Measurements from ENCODE around the gene JAM2. TPM values are rescaled to one million over a fixed set of nuclear protein-coding genes. Genes with fewer than 3 reads are reported as not detected.

JAM2 gene
- total RNA-seq, 1 experiment from 2014 or later, result 0.15 TPM

DNA sequence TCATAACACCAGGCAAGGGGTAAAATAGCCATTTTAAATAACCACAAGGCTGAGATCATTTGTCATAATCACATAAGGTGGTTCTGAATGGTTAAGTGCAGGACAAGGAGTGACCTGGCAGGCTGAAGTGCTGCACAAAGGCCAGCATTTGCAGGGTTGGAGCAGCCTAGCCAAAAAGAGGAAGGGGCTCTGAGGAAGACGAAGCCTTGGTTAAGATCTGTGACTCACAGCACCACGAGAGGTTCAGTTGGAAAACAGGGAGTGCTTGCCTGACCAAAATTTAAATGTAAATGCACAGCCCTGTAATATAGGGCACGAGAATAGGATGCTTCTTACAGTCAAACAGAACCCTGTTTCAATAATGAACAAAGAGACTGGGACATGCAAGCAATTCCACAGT is 83.6 kb downstream of the JAM2 start:
- Histone ChIP-seq H3K79me2 (ENCODE audit: insufficient read depth, low read length) (peaks cover 27% of the 10 kb centered on the region), H3K27me3 (ENCODE audit: insufficient read depth, low read length) (no peaks in the 10 kb centered on the region), H3K4me2 (ENCODE audit: low read length) (no peak overlapping the region), H4K20me1 (ENCODE audit: insufficient read depth) (no peaks in the 10 kb centered on the region; the same call in 1 of the 2 replicates), H3K9me2 (ENCODE audit: insufficient read depth) (no peaks in the 10 kb centered on the region), H3K27ac (ENCODE audit: low read depth, low read length) (no peak overlapping the region), H2AFZ (ENCODE audit: low read depth, low read length, poor library complexity, severe bottlenecking) (no peak overlapping the region), H3K4me1 (ENCODE audit: control insufficient read depth in 1 of 2, insufficient read depth in 2 of 2, low read length in 2 of 2) (no peaks in the 10 kb centered on the region), H3K9me3 (ENCODE audit: control insufficient read depth in 1 of 2, insufficient read depth in 1 of 2, low read depth in 1 of 2, low read length in 2 of 2) (no peaks in the 10 kb centered on the region), H3K36me3 (ENCODE audit: control insufficient read depth in 1 of 2, insufficient read depth in 2 of 2, low read length in 2 of 2) (peaks cover 30 to 41% of the 10 kb centered on the region in 2 experiments), H3K4me3 (replicated peaks in 1 of 2; ENCODE audit: low read depth in 1 of 2, low read length in 2 of 2) (no peak overlapping the region), H3K9ac (ENCODE audit: low read length) (no peak overlapping the region)
- no peak for DNase-seq (ENCODE audit: low read depth, low spot score)
- no peak for ATAC-seq
- BruUV-seq (replicated peaks), result no TSS peak
- ChIA-PET RAD21 (ENCODE audit: low non-redundant PET in 1 of 2, low total read pairs in 2 of 2, uncharacterized antibody in 2 of 2, unreplicated experiment in 2 of 2) (no interaction called here), CTCF (no interaction called here), POLR2A (no interaction called here)
- intact Hi-C loops (cut with micrococcal nuclease), result no loop called here
- TF ChIP-seq, protein P1, sequence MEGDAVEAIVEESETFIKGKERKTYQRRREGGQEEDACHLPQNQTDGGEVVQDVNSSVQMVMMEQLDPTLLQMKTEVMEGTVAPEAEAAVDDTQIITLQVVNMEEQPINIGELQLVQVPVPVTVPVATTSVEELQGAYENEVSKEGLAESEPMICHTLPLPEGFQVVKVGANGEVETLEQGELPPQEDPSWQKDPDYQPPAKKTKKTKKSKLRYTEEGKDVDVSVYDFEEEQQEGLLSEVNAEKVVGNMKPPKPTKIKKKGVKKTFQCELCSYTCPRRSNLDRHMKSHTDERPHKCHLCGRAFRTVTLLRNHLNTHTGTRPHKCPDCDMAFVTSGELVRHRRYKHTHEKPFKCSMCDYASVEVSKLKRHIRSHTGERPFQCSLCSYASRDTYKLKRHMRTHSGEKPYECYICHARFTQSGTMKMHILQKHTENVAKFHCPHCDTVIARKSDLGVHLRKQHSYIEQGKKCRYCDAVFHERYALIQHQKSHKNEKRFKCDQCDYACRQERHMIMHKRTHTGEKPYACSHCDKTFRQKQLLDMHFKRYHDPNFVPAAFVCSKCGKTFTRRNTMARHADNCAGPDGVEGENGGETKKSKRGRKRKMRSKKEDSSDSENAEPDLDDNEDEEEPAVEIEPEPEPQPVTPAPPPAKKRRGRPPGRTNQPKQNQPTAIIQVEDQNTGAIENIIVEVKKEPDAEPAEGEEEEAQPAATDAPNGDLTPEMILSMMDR (IDR thresholded peaks at IDR 0.05 in 2 of 3, conservative IDR thresholded peaks at IDR 0.05 in 1 of 3; ENCODE audit: borderline replicate concordance in 1 of 3, insufficient read depth in 1 of 3, low read depth in 2 of 3, low read length in 2 of 3), result no peak
- TF ChIP-seq EZH2 (IDR thresholded peaks at IDR 0.05) (no peak), SIN3A (IDR thresholded peaks at IDR 0.05; ENCODE audit: low read depth) (no peak), SP1 (IDR thresholded peaks at IDR 0.05; ENCODE audit: low read depth) (no peak), YY1 (IDR thresholded peaks at IDR 0.05; ENCODE audit: extremely low read depth, insufficient replicate concordance, low read depth, low read length) (no peak), CEBPB (IDR thresholded peaks at IDR 0.05; ENCODE audit: low read depth) (no peak), POLR2AphosphoS5 (IDR thresholded peaks at IDR 0.05; ENCODE audit: low read depth, low read length) (no peak), EZH2phosphoT487 (IDR thresholded peaks at IDR 0.05; ENCODE audit: borderline replicate concordance) (no peak), CBX3 (IDR thresholded peaks at IDR 0.05; ENCODE audit: low read depth) (no peak)
- TF ChIP-seq, protein P2, sequence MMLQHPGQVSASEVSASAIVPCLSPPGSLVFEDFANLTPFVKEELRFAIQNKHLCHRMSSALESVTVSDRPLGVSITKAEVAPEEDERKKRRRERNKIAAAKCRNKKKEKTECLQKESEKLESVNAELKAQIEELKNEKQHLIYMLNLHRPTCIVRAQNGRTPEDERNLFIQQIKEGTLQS (IDR thresholded peaks at IDR 0.05), result no peak
- TF ChIP-seq, protein P3, sequence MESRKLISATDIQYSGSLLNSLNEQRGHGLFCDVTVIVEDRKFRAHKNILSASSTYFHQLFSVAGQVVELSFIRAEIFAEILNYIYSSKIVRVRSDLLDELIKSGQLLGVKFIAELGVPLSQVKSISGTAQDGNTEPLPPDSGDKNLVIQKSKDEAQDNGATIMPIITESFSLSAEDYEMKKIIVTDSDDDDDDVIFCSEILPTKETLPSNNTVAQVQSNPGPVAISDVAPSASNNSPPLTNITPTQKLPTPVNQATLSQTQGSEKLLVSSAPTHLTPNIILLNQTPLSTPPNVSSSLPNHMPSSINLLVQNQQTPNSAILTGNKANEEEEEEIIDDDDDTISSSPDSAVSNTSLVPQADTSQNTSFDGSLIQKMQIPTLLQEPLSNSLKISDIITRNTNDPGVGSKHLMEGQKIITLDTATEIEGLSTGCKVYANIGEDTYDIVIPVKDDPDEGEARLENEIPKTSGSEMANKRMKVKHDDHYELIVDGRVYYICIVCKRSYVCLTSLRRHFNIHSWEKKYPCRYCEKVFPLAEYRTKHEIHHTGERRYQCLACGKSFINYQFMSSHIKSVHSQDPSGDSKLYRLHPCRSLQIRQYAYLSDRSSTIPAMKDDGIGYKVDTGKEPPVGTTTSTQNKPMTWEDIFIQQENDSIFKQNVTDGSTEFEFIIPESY (IDR thresholded peaks at IDR 0.05; ENCODE audit: extremely low read depth, insufficient replicate concordance, low read length), result no peak
- TF ChIP-seq, protein P4, sequence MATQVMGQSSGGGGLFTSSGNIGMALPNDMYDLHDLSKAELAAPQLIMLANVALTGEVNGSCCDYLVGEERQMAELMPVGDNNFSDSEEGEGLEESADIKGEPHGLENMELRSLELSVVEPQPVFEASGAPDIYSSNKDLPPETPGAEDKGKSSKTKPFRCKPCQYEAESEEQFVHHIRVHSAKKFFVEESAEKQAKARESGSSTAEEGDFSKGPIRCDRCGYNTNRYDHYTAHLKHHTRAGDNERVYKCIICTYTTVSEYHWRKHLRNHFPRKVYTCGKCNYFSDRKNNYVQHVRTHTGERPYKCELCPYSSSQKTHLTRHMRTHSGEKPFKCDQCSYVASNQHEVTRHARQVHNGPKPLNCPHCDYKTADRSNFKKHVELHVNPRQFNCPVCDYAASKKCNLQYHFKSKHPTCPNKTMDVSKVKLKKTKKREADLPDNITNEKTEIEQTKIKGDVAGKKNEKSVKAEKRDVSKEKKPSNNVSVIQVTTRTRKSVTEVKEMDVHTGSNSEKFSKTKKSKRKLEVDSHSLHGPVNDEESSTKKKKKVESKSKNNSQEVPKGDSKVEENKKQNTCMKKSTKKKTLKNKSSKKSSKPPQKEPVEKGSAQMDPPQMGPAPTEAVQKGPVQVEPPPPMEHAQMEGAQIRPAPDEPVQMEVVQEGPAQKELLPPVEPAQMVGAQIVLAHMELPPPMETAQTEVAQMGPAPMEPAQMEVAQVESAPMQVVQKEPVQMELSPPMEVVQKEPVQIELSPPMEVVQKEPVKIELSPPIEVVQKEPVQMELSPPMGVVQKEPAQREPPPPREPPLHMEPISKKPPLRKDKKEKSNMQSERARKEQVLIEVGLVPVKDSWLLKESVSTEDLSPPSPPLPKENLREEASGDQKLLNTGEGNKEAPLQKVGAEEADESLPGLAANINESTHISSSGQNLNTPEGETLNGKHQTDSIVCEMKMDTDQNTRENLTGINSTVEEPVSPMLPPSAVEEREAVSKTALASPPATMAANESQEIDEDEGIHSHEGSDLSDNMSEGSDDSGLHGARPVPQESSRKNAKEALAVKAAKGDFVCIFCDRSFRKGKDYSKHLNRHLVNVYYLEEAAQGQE (IDR thresholded peaks at IDR 0.05; ENCODE audit: low read depth), result no peak

Measured in HCT116 (cell line).